A549 treated with Mapracorat at 1 μM for 4 hours (cell line): Measurements from ENCODE around the gene NDUFS8. TPM values are rescaled to one million over a fixed set of nuclear protein-coding genes. Genes with fewer than 3 reads are reported as not detected.

ENCODE experiments used
- total RNA-seq: library from RNA; stranded (reverse); fragments of 200-300 nt; extraction: Qiagen RNA extraction; gene quantifications from 5 replicates; pipeline ENCODE4 v1.2.3, GENCODE V29; 2022

The NDUFS8 gene
- 270 to 372 TPM (median 353 TPM) in 5 replicates for total RNA-seq

DNA sequence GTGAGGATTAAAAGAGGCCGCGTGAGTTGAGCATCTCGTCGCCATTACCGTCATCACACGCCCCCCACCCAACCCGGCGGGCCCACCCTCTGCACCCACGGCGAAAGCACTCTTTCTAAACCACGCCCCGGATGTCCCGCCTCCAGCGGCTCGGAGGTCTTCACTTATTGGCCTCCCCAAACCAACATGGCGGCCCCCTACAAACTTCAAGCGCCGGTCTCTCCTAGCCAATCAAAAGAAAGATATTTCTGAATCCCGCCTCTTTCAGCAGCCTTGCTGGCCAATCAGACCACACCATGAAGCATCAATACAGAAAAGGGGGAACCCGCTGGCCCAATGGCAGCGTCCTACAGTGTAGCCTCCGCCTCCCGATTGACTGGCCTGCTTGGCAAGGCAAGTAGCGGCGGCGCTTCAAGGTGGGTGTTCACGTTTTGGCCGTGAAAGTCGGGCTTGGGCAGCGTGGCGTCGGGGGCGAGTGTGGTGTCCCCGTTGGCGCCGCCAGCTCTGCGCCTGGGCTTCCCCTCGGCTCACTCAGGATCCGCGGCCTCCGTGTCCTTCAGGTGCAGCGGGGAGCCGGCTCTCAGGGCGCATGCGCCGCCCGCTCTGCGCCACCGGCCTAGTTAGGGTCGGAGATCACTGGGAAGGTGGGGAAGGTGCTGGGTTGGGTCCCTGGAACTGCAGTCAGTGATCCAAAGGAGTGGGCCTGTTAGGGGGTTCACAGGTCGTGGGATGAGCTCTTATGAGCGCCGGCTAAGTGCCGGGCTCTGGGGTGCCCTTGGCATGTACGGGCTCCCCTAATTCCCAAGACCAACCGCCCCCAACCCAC is at the start of gene NDUFS8:
NDUFS8 (plus strand) TSS at position 364 of the 826 bp plus-strand sequence. CDS start 1,471 bp downstream, outside the sequence.

DNA sequence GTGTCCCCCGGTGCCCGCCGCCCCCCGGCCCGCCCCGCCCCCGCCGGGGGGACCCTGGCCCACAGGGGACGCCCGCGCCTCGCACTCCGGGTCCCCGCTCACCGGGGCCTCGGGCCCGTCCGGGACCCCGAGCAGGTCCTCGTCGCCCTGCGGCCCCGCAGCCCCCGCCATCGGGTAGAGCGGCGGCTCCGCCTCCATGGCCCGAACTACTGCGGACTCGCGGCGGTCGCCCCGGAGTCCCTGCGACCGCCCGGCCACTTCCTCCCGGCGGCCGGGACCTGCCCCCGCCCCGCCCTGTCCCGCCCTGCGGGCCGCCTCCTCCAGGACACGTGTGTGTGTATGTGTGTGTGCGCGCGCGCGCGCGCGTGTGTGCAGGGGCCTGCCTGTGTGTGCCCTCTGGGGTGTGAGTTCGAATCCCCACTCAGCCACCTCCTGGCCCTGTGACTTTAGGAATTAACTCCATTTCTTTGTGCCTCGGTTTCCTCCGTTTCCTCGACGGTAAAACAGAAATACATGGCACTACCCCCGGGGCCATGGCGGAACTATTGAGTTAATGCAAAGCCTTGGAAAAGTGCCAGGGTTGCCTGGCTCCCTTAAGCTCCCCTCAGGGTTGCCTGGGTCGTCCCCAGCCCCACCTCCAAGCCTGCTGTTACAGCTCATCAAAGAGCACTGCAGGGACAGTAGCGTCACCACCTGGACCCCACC is 26.5 kb upstream of the NDUFS8 start, which contains the start of gene UNC93B1:
UNC93B1 (minus strand) TSS at position 252 of the 705 bp plus-strand sequence; CDS start at position 198, 54 bp downstream.

DNA sequence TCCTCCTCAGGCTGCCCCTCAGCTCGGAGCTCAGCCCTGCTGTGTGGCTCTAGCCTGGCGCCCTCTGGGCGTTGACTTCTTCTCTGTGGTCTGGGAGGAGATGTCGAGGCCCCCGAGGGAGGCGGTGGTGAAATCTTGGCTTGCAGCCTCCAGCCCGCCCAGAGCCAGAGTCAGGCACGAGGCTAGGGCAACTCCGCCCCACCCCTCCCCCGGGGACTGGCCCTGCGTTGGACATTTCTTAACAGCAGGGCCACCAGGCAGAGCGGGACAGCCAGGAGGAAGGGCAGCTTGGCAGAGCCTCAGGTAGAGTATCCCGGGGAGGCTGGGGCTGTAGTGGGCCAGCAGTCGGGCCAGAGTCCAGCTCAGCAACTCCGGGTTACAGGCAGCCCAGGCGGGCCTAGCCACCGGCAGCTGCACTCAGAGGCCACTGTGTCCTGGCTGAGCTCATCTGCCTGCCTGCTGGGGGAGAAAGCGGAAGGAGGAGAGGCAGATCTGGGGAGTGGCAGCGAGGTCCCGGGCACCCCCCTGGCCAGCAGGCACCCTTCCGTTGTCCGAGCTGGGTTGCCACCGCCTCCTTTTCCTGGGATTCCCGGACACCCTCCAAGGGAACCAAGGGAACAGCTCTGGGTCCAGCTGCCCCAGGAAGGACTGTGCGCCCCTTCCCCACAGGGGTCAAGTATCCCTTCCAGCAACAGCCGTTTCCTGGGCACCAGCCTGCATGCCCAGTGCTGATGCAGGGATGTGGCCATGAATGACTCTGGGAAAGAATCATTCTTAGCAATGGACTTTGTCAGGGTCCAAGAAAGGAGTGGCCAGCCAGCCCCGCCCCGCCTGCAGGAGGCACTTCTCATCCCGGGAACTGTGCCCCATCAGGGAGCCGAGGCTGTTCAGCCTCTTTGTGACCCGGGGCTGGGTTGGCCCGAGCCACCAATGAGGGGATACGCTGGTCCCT is 20.1 kb upstream of the NDUFS8 start, which contains the start of gene ALDH3B1:
ALDH3B1 (plus strand) TSS at position 238 of the 952 bp plus-strand sequence. CDS start 4,971 bp downstream, outside the sequence.

DNA sequence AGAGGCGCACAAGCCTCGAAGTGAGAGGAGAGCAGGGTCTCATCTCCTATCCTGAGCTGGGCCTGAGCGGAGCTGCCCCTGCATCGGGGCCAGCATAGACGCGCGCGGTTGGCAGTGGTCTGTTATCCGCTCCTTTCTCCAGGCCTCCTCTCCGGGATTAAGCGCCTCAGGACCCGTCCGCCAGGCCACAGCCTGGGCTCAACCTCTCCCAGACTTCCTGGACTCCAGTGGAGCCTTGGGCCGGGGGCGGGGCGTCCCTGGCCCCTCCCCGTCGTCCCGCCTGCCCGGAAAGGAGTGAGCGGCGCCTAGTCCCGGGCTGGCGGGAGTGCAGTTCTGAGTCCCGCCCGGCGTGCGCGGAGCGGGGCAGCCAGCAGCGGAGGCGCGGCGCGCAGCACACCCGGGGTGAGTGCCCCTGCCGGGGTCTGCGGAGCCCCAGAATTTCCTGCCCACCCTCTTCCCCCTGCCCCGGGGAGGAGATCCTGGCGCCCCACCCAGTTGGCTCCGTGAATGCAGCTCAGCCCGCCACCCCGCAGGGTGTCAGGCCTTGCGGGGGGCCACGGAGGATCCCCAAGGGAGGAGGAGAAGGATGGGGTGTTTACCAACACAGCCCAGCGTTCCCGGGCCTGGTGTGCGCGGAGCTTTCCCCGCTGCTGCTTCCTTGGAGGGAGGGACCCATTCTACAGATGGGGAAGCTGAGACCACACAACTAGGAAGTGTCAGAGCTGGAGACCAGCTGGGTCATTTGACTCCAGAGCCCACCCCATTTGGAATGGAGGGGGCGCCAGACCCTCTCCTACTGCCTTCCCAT is 8.4 kb downstream of the NDUFS8 start, which contains the start of gene TCIRG1:
TCIRG1 (plus strand) TSS at position 308 of the 808 bp plus-strand sequence. CDS start 2,247 bp downstream, outside the sequence.

Other genes starting within 250 kb of the NDUFS8 start
- gene UNC93B1, start 26.6 kb upstream of the NDUFS8 start, total RNA-seq = 58.0 to 88.7 TPM (median 83.0 TPM) in 5 replicates
- 119 to 141 TPM (median 133 TPM) in 5 replicates for gene ALDH3B1, start 20.4 kb upstream of the NDUFS8 start, total RNA-seq
- gene TCIRG1, start 8.3 kb downstream of the NDUFS8 start, total RNA-seq = 76.8 to 164 TPM (median 133 TPM) in 5 replicates
- gene CHKA, start 90.7 kb downstream of the NDUFS8 start, total RNA-seq = 31.4 to 37.8 TPM (median 36.2 TPM) in 5 replicates
- 19.8 to 24.0 TPM (median 21.6 TPM) in 5 replicates for gene KMT5B, start 182.6 kb downstream of the NDUFS8 start, total RNA-seq
- gene C11orf24, start 241.3 kb downstream of the NDUFS8 start, total RNA-seq = 56.1 to 62.8 TPM (median 58.4 TPM) in 5 replicates